Posterior vena cava (tissue), 2 donors: Measurements from ENCODE around the gene CNOT3. TPM values are rescaled to one million over a fixed set of nuclear protein-coding genes. Genes with fewer than 3 reads are reported as not detected.
"Not testable (repeated sequence)": the region's sequence is repeated elsewhere in the genome, so short reads cannot be mapped to it uniquely, and the experiment has no call there.

Experiments
- DNase-seq: peaks from one replicate; pipeline ENCODE4 v3.0.0-alpha.2; 2020; ENCODE audit warnings: low spot score
- intact Hi-C, 2 donors: fragments of 100-400 bp; cut with DNase I; formaldehyde crosslinking; loops; one replicate each; pipeline versions ENCODE4 v1.14.1 to v1.14.2; 2022 to 2023
- long read RNA-seq, 2 donors: library from polyadenylated mRNA; unstranded; transcript quantifications; one replicate each; pipeline ENCODE4 v2.0.0, GENCODE V29; 2020 to 2021
- total RNA-seq, 2 donors: library from RNA; stranded (reverse); fragmentation: NEBNext Ultra II Directional; extraction: Animal tissue kit (Norgen Biotek cat#: 25700); gene quantifications; one replicate each; pipeline ENCODE4 v1.2.1, GENCODE V29; 2021
- donor health status: DM: yes; HTN: yes; CAD: no.
- donor health status: DM: yes; HTN: yes; CAD: no.

CNOT3 gene
- 10 to 100 TPM; 25.6 to 29.1 TPM for total RNA-seq
- long read RNA-seq, donor 1, partial matches to known transcripts, result 1 of 2 reads
- long read RNA-seq, donor 1, other reads (novel, unspliced or antisense), result 1 of 2 reads
- long read RNA-seq, donor 2, partial matches to known transcripts, result 1 of 2 reads
- long read RNA-seq, donor 2, other reads (novel, unspliced or antisense), result 1 of 2 reads

- no peak for DNase-seq
- intact Hi-C loops, result no loop called here
Observed at GRCh38 chr19:54137699-54138488, at the start of gene CNOT3. TSS of gene CNOT3 (plus strand) at chr19:54137762. CDS start at chr19:54142979, 5,217 bp downstream.

- DNase-seq, result no peak
- intact Hi-C loops, result no loop called here
Observed at GRCh38 chr19:54094426-54095000, 43.0 kb upstream of the CNOT3 start.

DNA sequence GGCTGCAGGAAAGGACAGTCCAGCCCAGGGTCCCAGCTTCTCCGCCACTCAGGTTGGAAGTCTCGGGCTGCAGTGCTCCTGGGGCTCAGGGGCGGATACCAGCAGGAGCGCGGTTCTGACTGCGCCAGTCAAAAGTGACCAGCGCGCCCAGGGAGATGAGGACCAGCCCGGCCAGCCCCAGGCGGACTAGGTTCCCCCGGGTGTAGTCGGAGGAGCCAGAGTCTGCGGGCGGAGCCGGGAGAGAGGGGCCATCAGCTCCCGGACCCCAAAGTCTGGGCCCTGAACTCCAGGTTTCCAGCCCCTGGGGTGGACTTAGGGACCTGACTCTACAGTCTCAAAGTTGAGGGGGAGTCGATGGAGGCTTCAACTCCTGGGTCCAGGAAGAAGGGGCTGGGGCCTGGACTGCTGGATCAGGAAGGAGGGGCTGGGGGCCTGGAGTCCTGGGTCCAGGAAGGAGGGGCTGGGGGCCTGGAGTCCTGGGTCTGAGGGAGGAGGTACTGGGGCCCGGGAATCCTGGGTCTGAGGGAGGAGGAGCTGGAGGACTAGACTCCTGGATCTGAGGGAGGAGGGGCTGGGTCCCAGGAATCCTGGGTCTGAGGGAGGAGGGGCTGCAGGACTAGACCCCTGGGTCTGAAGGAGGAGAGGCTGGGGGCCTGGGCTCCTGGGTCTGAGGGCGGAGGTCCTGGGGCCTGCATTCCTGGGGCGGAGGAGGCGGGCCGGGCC, 42.3 kb upstream of the CNOT3 start:
- DNase-seq, result no peak
- intact Hi-C loops, result no loop called here

- intact Hi-C loops, result not testable (repeated sequence)
- peak; percentile 84 for DNase-seq
Observed at GRCh38 chr19:54095859-54096616, 41.5 kb upstream of the CNOT3 start.

DNA sequence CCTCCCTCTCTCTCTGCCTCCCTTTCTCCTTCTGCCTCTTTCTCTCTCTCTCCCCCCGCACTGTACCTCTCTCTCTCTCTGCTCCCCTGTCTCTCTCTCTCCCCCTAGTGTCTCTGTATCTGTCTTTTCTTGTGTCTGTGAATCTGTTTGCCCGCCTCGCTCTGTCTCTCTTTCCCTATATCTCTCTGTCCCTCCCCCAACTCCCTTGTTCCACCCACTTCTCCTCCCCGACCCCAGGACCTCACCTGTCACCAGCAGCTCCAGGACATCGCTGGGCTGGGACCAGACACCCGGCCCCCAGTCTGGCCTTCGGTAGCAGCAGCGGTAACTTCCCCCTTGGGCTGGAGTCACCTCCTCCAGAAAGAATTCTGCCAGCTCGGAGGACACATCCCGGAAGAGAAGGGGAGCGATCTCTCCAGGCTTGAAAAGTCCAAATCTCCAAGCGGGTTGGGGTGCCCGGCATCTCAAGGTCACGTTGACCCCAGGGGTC, 40.9 kb upstream of the CNOT3 start:
- intact Hi-C loops, result no loop called here
- no peak for DNase-seq

GRCh38 chr19:54099190-54099902, 38.2 kb upstream of the CNOT3 start:
- no peak for DNase-seq
- intact Hi-C loops, result no loop called here

GRCh38 chr19:54099903-54100255, 37.7 kb upstream of the CNOT3 start:
- intact Hi-C loops, DNase-seq: not testable (repeated sequence)

DNA sequence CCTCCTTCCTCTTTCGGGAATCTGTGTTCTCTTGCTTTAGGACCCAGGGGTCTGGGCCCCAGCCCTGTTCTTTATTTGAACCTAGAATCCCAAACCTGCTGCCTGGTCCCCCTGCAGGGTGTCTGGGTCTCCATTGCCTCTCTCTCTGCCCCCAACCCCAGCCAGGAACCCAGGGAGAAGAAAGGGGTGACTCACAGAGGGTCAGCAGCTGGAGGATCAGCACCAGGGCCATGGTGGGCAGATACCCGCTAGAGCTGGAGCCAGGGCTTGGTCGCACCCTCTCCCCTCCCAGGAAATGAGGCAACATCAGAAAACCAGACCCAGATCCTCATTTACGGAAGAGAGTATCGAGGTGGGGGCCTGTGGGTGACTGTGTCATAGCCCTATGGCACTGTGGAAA, 37.0 kb upstream of the CNOT3 start, which contains the start of gene OSCAR:
OSCAR (minus strand) TSS at position 243 of the 400 bp plus-strand sequence; CDS start at position 232, 11 bp downstream.
- DNase-seq, result no peak
- intact Hi-C loops, result no loop called here

DNA sequence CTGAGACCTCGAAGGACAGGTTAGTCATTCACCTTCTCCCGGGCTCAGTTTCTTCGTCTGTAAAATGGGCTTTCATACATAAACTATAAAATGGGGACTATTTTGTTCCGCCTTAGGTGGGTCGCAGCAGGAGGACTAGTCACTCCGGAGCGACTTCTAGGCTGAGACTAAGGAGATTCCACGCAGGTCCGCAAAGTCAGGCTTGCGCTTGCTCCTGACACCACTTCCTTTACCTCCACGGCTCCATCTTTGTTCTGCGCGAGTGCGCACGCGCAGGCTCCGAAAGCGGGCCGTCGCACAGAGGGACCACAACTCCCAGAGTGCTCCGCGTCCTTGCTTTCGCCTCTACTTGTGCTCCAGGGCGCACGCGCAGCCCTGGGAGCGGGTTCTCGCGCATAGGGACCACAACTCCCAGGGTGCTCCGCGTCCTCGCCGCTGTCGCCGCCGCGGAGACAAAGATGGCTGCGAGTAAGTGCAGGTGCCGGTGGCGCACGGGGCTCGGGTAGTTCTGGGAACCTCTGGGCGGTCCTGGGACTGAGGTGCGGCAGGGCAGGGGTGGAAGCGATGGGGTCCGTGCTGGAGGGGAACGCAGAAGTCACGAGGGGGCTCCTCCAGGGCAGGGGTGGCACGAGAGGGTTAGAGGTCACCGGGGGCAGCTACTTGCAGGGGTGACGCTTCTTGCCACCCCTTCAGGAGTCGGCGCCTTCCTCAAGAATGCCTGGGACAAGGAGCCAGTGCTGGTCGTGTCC, 35.0 kb upstream of the CNOT3 start, which contains the start of gene NDUFA3:
NDUFA3 (plus strand) TSS at position 435 of the 749 bp plus-strand sequence; CDS start at position 459, 24 bp downstream.
- DNase-seq, result peak; percentile 99
- intact Hi-C loops, result no loop called here

DNA sequence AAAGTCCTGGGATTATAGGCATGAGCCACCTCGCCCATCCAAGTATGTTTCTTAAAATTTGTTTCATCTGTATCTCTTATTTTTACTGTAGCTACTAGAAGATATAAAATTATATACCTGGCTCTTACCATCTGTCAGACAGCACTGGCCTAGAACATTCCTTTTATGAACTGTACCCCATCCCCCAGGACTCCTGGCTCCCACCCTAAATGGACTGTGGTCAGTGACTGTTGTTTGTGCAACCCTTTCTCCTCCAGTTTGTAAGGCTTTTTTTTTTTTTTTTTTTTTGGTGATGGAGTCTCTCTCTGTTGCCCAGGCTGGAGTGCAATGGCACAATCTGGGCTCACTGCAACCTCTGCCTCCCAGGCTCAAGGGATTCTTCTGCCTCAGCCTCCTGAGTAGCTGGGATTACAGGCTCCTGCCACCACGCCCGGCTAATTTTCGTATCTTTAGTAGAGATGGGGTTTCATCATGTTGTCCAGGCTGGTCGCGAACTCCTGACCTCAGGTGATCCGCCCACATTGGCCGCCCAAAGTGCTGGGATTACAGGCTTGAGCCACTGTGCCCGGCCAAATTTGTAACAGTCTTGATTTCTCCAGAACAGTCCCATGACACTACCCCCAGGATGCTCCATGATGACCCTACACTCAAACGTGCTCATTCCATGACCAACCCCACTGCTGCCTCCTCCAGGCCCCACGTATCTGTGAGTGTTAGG, 32.4 kb upstream of the CNOT3 start:
- intact Hi-C loops, result no loop called here
- DNase-seq, result no peak

- no peak for DNase-seq
- intact Hi-C loops, result no loop called here
Observed at GRCh38 chr19:54105796-54106195, 31.8 kb upstream of the CNOT3 start.

DNA sequence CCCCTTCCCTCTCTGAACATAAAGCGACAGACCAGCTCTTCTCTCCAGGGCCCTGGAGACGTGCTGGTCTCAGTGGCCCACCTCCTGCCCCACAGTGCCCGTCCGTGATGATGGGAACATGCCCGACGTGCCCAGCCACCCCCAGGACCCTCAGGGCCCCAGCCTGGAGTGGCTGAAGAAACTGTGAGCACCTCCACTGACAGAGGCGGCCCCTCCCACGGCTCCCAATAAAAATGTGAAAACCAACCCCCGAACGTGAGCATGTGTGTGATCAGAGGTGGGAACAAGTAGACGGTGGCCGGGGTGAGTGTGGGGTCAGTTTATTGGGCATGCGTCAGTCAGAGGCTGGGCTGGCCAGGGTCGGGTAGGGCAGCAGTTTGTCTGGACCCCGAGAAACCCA, 30.8 kb upstream of the CNOT3 start:
- intact Hi-C loops, result no loop called here
- no peak for DNase-seq

- peak; percentile 64 for DNase-seq
- intact Hi-C loops, result no loop called here
Observed at GRCh38 chr19:54107876-54108490, 29.6 kb upstream of the CNOT3 start.

DNA sequence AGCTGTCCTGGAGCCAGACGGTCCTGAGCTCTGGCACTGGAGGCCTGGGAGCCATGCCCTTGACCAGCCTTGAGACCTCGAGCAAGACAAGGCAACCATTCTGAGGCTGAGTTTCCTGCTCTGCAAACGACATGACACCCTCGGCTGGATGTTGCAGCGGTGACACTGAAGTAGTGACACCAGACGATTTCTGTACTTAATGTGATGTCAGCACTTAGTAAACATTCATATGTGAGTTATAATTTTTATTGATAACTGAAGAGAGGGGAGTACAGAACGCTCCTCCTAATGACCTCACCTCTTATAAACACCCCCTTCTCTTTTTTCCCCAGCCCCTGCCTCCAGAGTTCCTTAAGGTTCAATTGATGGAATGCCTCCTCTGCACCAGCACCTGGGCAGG, 29.1 kb upstream of the CNOT3 start:
- intact Hi-C loops, result no loop called here
- no peak for DNase-seq

DNA sequence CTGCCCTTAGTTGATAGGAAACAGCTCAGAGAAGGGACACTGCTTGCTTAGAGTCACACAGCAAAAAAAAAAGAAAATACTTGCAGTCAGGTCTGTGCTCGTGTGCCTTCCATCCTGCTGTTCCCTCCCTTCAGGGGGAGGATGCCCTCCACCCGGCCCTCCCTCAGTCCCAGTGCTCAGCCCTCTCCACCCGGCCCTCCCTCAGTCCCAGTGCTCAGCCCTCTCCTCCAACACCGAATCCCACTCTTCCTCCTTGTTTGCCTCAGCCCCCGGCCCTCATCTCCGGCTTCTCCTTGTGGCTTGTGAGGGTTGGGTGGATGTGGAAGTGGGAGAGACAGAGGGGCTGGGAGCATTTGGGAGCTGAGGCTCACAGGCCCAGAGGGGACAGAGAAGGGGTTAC, 27.9 kb upstream of the CNOT3 start:
- intact Hi-C loops, result no loop called here
- no peak for DNase-seq

DNA sequence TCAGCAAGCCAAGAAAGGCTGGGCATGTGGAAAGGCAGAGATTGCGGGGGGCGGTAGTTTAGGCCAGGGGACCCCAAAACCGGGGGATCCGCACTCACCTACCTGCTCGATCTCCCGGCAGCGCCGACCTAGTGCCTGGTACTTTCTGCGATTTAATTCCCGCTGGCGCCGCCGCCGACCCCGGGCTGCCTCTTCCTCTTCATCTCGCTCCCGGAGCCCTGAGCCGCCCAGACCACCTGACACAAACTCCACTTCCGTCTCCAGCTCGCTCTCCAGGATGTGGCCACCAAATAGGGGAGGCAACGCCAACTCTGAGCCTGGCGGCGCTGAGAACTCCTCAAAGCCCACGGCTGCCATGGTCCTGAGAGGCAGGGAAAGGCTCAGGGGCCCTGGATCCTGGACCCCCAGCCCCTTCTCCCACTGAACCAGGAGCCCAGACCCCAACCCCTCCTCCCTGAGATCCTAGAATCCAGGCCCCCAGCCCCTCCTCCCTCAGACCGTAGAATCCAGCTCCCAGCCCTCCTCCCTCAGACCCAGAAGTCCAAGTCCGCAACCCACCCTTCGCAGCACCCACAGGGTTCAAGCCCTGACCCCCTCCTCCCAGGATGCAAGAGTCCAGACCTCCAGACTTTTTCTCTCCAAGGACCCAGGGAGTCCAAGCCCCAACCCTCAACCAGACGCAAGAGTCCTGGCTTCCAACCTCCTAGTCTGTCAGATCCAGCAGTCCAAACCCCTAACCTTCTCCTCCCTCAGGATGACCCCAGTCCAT, 23.0 kb upstream of the CNOT3 start:
- intact Hi-C loops, result no loop called here
- peak; percentile 89 for DNase-seq
